Esophagus squamous epithelium (tissue), 5 donors: ENCODE measurements around the gene IRX3. TPM values are rescaled to one million over a fixed set of nuclear protein-coding genes. Genes with fewer than 3 reads are reported as not detected.

Experiments
- DNase-seq: peaks from one replicate; lab custom pipeline; 2025; lab: John Stamatoyannopoulos, UW
- H3K27ac ChIP-seq, 4 donors: fragments of 200-600 bp; sonication (generic); one replicate each; pipeline ENCODE4 v1.5.1; 2016 to 2019; ENCODE audit warnings: mild to moderate bottlenecking in 1 of 4
- H3K27me3 ChIP-seq, 4 donors: fragments of 200-600 bp; sonication (generic); 1 replicate in 3 of 4; 2 replicates in 1 of 4; pipeline versions ENCODE4 v1.5.1 to v1.6.0; 2017 to 2021; ENCODE audit warnings: antibody characterized with exemption in 1 of 4
- H3K36me3 ChIP-seq, 3 donors: fragments of 200-600 bp; sonication (generic); one replicate each; pipeline ENCODE4 v1.5.1; 2016 to 2019
- H3K4me1 ChIP-seq, 3 donors: fragments of 200-600 bp; sonication (generic); one replicate each; pipeline ENCODE4 v1.5.1; 2017 to 2019
- H3K4me3 ChIP-seq, 4 donors: fragments of 200-600 bp; sonication (generic); 1 replicate in 3 of 4; 2 replicates in 1 of 4; pipeline ENCODE4 v1.5.1; 2016 to 2019; ENCODE audit warnings: mild to moderate bottlenecking in 2 of 4, moderate library complexity in 1 of 4
- H3K9me3 ChIP-seq, 3 donors: fragments of 200-600 bp; sonication (generic); one replicate each; pipeline ENCODE4 v1.5.1; 2016 to 2019
- CTCF ChIP-seq, 6 experiments: fragments of 450-650 bp in 4 of 6; fragments of 200-600 bp in 2 of 6; sonication (generic) in 2 of 6; IDR thresholded peaks; one replicate each; pipeline ENCODE4 v1.5.1; 2016 to 2019; ENCODE audit warnings: antibody characterized with exemption in 6 of 6, mild to moderate bottlenecking in 4 of 6, moderate library complexity in 4 of 6
- POLR2A ChIP-seq, 4 donors: fragments of 450-650 bp; IDR thresholded peaks; one replicate each; pipeline ENCODE4 v1.6.1; 2017; ENCODE audit warnings: antibody characterized with exemption in 4 of 4, mild to moderate bottlenecking in 4 of 4, moderate library complexity in 3 of 4
- WGBS, 2 donors: methylation state at CpG; one replicate each; pipeline ENCODE4 v1.1.5; 2018; 5-methylcytosine and 5-hydroxymethylcytosine counted together
- intact Hi-C: fragments of 100-400 bp; cut with DNase I; formaldehyde crosslinking; loops from one replicate; pipeline ENCODE4 v1.15.0; 2022
- total RNA-seq, 4 donors: library from RNA; depleted of rRNA; stranded (reverse); fragments of >200 nt; gene quantifications; one replicate each; pipeline ENCODE4 v1.1.0, GENCODE V29; 2016
- donor health status: DM: yes; HTN: yes; CAD: no.

IRX3 gene
- total RNA-seq, 4 donors from 2014 or later = 18.1 to 27.4 (median 26.4) TPM

- Histone ChIP-seq H3K36me3 (no peaks in the 10 kb centered on the region), H3K4me1 (no peaks in the 10 kb centered on the region), H3K4me3 (no peak overlapping the region), H3K9me3 (no peaks in the 10 kb centered on the region), H3K27me3 (peaks cover 0 to 16% (median 0%) of the 10 kb centered on the region in 4 donors), H3K27ac (no peak overlapping the region)
- intact Hi-C loops = no loop called here
- DNase-seq = no peak
- TF ChIP-seq POLR2A (IDR thresholded peaks at IDR 0.05) (no peak), CTCF (IDR thresholded peaks at IDR 0.05) (no peak)
- WGBS, 2 donors = 26 to 40% methylated on average over 2 of the region's 2 CpGs
Measured at GRCh38 chr16:54236773-54237172, 49.8 kb downstream of the IRX3 start.

- TF ChIP-seq POLR2A (IDR thresholded peaks at IDR 0.05) = no peak
- WGBS, 2 donors = 70 to 72% methylated on average over 4 of the region's 4 CpGs
- H3K4me1 ChIP-seq = no peaks in the 10 kb centered on the region
- H3K36me3 ChIP-seq = no peaks in the 10 kb centered on the region
- H3K9me3 ChIP-seq = no peaks in the 10 kb centered on the region
- no peak overlapping the region for H3K4me3 ChIP-seq
- DNase-seq = no peak
- peaks cover 0 to 20% (median 0%) of the 10 kb centered on the region in 4 donors for H3K27me3 ChIP-seq
- intact Hi-C loops = no loop called here
- H3K27ac ChIP-seq = no peak overlapping the region
Measured at GRCh38 chr16:54233615-54234014, 53.0 kb downstream of the IRX3 start.
